Measurements from ENCODE around the gene HSD11B2.

DNA sequence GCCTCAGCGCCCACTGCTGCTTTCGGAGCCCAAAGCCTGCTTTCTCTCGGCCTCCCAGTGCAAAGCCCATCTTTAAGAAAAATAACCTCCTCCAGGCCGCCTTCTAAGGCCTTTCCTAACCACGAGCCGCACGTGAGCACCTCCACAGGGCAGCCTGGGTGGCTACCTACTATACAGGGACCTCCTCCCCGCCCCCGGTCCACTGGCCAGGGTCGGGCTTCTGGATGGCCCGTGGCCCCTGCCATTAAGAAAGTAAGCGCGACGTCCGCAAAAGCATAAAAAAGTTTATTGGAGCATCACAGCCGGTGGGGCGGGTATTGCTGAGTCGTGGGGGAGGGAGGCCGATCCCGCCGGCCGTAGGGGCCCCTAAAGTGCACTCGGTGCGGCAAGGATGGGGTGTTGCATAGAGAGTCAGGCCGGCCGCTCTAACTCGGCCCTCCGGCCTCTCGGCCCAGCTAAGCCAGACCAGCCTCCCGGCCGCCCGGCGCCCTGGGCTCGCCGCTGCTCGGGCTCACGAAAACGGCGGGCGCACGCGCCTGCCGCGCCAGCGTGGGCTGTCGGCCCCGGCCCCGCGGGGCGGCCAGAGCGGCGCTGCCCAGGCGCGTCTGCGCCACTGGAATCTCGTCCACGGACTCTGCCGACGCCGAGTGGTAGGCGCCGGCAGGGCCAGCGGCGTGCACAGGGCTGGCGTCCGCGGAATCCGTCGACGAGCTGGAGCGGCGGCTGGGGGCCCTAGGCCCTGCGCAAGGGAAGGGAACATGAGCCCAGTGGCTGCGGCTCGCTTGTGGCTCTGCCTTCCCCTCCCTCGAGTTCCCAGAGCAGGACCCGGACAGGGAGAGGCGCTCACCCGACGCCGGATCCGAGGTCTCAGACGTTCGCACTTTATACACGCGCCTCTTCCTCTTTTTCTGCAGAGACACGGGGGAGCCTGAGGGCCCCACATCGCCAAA lies 36.5 kb upstream of the HSD11B2 start:
- TF ChIP-seq CTCF (IDR thresholded peaks at IDR 0.05; ENCODE audit: low read depth, low read length, poor library complexity, severe bottlenecking) (no peak), EZH2phosphoT487 (IDR thresholded peaks at IDR 0.05; ENCODE audit: borderline replicate concordance, low read length) (peak; percentile 40; the same call in 1 of the 2 replicates)

All from DOHH2 (cell line).